GM19438 (cell line): ENCODE data around the gene KRTAP2-4.
"Not testable (repeated sequence)": the region's sequence is repeated elsewhere in the genome, so short reads cannot be mapped to it uniquely, and the experiment has no call there.

Experiments
- ATAC-seq: cut with Tn5 transposase; IDR thresholded peaks from one replicate; pipeline ENCODE4 v1.9.1; 2021; ENCODE audit warnings: low read depth; ENCODE audit not compliant: unreplicated experiment

KRTAP2-4 gene

DNA sequence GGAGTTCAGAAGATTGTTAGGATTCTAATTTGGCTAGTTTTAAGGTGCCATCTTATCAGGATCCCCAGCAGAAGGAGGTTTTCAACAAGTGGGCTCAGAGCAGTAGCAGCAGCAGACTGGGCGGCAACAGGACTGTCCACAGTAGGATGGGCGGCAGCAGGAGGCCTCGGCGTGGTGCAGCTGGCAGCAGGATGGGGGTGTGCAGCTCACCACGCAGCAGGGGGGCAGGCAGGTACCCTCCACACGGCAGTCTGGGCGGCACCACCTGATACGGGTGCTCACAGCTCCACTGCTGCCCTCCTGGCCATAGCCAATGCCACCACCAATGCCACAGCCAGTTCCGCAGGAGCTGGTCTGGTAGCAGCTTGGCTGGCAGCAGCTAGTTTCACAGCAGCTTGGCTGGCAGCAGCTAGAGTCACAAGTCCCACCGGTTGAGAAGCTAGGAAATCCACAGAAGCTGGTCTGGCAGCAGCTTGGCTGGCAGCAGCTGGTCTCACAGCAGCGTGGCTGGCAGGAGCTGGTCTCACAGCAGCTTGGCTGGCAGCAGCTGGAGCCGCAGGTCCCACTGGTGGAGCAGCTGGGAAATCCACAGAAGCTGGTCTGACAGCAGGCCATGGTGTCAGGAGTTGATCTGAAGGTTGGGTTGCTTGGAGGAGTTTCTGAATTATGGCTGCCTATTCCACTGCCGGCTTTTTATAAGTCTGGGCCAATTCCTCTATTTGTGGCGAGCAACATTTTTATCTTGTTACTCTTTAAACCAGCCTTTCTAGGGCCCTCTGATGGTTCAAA is 24.7 kb downstream of the KRTAP2-4 start, which contains the start of gene KRTAP1-1:
TSS of gene KRTAP1-1 (minus strand) at position 668 of the 789 bp plus-strand sequence. CDS start at position 615, 53 bp downstream.
- not testable (repeated sequence) for ATAC-seq

DNA sequence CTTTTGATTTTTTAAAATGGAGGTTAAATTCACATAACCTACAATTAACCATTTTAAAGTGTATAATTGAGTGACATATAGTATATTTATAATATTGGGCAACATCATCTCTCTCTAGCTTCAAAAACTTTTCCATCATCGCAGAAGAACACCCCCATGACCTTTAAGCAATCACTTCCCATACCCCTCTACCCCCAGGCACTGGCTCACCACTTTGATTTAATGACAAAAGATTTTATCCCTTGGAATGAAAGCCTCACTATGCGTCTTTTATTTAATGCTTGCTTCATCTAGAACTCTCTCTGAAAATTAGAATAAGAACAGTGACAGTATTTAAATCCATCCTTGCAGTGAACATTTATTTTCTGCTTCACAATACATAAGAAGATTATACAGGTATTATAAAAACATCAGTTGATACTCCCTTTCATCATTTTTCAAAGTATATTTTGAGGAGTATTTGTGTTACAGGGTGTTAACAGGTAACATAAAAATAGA is 27.8 kb downstream of the KRTAP2-4 start:
- ATAC-seq = no peak

DNA sequence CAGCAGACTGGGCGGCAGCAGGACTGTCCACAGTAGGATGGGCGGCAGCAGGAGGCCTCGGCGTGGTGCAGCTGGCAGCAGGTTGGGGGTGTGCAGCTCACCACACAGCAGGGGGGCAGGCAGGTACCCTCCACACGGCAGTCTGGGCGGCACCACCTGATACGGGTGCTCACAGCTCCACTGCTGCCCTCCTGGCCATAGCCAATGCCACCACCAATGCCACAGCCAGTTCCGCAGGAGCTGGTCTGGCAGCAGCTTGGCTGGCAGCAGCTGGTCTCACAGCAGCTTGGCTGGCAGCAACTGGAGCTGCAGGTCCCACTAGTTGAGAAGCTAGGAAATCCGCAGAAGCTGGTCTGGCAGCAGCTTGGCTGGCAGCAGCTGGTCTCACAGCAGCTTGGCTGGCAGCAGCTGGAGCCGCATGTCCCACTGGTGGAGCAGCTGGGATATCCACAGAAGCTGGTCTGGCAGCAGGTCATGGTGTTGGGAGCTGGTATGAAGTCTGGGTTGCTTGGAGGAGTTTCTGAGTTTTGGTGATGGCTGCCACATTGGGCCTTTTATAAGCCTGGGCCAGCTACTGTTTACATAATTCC is 31.2 kb downstream of the KRTAP2-4 start, which contains the start of gene KRTAP1-3:
TSS of gene KRTAP1-3 (minus strand) at position 529 of the 590 bp plus-strand sequence. CDS start at position 476, 53 bp downstream.
- not testable (repeated sequence) for ATAC-seq

DNA sequence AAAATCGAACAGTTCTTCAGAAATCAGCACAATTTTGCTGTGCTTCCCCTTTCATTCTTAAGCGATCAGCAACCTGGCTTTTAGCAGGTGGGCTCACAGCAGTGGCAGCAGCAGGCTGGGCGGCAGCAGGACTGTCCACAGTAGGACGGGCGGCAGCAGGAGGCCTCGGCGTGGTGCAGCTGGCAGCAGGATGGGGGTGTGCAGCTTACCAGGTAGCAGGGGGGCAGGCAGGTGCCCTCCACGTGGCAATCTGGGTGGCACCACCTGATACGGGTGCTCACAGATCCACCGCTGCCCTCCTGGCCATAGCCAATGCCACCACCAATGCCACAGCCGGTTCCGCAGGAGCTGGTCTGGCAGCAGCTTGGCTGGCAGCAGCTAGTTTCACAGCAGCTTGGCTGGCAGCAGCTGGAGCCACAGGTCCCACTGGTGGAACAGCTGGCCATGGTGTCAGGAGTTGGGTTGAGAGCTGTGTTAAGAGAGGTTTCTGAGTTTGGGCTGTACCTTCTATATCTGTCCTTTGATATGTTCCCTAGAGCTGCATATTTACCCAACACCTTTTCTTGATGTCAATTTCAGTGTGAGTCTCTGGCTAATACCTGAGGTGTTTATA is 35.9 kb downstream of the KRTAP2-4 start, which contains the start of gene KRTAP1-4:
TSS of gene KRTAP1-4 (minus strand) at position 563 of the 613 bp plus-strand sequence. CDS start at position 446, 117 bp downstream.
- no peak for ATAC-seq

DNA sequence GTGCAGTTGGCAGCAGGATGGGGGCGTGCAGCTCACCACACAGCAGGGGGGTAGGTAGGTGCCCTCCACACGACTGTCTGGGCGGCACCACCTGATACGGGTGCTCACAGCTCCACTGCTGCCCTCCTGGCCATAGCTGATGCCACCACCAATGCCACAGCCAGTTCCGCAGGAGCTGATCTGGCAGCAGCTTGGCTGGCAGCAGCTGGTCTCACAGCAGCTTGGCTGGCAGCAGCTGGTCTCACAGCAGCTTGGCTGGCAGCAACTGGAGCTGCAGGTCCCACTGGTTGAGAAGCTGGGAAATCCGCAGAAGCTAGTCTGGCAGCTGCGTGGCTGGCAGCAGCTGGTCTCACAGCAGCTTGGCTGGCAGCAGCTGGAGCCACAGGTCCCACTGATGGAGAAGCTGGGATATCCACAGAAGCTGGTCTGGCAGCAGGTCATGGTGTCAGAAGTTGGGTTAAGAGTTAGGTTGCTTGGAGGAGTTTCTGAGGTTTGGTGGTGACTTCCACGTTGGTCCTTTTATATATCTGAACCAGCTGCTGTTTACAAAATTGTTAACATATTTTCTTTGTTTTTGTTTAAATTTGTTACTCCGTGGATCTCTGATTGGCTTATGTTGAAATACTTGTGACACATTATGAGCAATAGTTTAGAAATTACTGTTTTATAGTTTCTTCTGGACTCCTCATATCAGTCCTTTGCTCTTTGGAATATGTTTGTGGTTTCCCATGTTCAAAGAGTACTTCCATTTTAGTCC is 38.8 kb downstream of the KRTAP2-4 start, which contains the start of gene KRTAP1-5:
TSS of gene KRTAP1-5 (minus strand) at position 494 of the 757 bp plus-strand sequence. CDS start at position 441, 53 bp downstream.
- ATAC-seq = no peak

DNA sequence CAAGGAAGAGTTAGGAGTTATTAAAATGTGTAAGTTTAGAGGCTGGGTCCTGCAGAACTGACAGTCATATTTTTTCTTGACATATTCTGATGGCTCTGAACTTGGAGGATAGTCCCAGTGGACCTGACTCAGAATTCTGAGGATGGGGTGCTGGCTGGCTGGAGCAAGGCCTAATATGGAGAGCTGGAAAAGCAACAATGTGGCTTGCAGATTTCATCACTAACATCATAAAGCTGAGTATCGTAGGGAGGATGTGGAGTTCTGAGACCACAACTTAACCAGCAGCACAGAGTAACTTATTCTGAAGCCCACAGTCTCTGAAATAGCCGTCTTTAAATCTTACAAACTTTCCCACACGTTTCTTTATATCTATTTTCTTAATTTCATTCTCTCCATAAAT is 41.0 kb downstream of the KRTAP2-4 start:
- ATAC-seq = no peak

DNA sequence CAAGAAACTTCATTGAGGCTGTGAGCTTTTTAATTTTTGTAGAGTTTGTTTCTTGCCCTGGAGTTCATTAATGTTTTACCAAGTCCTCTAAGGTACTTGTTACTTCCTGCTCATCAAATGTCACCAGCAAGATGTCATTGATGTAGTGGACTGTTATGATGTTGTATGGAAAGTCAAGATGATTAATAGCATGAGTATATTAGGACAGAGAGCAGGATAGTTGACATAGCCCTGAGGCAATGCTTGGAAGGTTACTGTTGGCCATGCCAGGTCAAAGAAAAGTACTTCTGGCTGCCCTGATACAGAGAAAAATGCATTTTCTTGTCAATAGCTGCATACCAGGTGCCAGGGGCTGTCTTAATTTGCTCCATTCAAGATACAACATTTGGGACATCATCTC is 45.3 kb downstream of the KRTAP2-4 start:
- ATAC-seq = no peak

DNA sequence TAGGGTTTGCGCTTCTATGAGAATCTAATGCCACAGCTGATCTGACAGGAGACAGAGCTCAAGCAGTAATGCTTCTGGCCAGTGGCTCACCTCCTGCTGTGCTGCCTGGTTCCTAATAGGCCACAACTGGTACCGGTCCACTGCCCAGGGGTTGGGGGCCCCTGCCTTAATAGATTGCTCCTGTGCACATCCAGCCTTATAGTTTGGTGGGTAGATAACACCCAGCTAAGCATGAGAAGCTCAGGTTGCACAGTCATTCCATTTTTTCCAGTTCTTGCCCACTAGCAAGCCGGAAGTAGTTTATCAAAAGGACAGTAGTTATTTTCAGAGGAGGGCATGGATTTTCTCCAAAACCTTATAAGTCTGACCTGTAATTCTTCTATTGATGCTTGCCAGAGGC is 46.3 kb downstream of the KRTAP2-4 start:
- ATAC-seq = no peak

DNA sequence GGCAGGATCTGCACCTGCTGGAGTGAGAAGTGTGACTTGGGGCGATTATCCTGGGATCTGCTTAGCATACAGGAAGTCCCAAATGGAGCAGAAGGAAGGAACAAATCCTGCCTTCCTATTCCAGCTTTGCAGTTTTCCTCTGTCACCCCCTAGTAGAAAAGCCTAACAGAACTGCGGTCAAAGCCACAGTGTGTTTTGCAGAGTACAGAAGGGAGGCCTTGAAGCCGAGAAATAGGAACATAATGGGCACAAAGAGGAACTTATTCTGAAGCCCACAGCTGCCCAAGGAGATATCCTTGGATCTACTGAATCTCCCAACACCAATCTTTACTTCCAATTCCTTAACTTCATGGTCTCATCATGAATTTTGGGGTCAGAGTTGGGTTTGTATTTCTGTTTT is 47.1 kb downstream of the KRTAP2-4 start:
- ATAC-seq = no peak

DNA sequence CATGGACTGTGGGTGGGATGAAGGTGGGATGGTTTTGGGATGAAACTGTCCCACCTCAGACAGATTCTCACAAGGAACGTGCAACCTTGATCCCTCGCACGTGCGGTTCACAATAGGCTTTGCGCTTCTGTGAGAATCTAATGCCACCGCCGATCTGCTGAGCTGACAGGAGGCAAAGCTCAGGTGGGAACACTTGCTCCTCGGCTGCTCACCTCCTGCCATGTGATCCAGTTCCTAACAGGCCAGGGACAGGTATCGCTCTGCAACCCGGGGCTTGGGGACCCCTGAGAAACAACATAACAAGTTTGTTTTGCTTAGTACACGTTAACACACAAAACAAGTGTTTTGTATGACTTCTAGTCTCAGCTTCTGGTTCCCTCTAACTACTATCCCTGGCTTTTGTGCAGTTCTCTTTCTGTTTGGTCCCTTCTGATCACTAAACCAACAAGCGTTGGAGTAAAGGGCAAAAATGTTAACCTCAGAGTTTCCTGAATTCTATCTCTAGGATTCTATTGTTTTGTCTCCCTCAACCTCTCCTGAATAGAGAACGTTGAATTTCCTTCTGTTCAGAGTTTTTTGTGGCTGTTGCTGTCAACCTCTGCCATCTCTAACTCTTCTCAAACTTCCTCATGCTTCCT is 49.0 kb downstream of the KRTAP2-4 start:
- ATAC-seq = no peak

DNA sequence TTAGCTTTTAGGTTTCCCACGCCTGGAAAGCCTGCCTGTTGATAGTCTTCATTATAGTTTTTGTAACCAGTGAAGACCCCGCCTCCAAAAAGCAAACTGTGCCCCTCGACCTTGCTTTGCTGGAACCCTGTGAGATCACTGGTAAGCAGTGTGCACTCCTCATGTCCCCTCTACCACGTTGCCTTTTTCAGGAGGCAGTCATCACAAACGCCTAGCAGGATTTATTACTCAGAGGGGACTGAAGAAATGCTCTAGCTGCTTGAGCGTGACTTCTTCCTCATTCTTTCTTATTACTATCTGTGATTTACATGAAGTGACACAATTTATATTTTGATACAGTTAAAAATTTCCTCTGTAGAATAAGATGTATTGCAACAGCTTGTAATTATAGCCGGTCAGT is 50.2 kb downstream of the KRTAP2-4 start:
- no peak for ATAC-seq
